Posterior vena cava (tissue), 2 donors: ENCODE measurements around the gene CDO1. TPM values are rescaled to one million over a fixed set of nuclear protein-coding genes. Genes with fewer than 3 reads are reported as not detected.
"Not testable (repeated sequence)": the region's sequence is repeated elsewhere in the genome, so short reads cannot be mapped to it uniquely, and the experiment has no call there.

Experiments used
- DNase-seq: peaks from one replicate; pipeline ENCODE4 v3.0.0-alpha.2; 2020; ENCODE audit warnings: low spot score
- intact Hi-C, 2 donors: fragments of 100-400 bp; cut with DNase I; formaldehyde crosslinking; loops; one replicate each; pipeline versions ENCODE4 v1.14.1 to v1.14.2; 2022 to 2023
- total RNA-seq, 2 donors: library from RNA; stranded (reverse); fragmentation: NEBNext Ultra II Directional; extraction: Animal tissue kit (Norgen Biotek cat#: 25700); gene quantifications; one replicate each; pipeline ENCODE4 v1.2.1, GENCODE V29; 2021
- donor health status: DM: yes; HTN: yes; CAD: no.
- donor health status: DM: yes; HTN: yes; CAD: no.

Gene CDO1
- total RNA-seq, 2 donors from 2014 or later: 4.1 to 6.4 TPM

DNA sequence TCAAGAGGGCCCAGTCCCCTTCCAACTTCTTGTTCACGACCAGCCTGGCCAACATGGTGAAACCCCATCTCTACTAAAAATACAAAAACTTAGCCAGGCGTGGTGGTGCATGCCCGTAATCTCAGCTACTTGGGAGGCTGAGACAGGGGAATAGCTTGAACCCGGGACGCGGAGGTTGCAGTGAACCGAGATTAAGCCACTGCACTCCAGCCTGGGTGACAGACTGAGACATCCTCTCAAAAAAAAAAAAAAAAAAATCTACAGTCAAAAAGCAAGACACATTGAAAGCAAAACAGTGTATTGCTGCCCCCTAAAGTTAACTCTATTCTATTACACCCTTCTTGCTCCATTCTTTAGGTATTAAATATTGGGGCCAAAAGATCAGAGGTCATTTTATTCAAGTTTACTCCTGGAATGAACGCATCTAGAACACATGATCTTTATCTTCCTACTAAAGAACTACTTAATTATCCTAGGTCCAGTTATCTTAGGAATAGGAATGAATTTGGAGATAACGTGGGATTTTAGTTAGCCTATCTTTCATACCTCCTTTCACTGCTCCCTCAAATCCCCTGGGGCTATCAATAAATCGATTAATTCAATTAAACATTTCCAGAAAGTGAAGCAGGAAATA lies 22.5 kb upstream of the CDO1 start:
- intact Hi-C loops: loop anchor here in 1 of 2 donors (5.0 kb wide), 2 partner anchors 207 to 228 kb away; no protein-coding TSS in a partner anchor
- DNase-seq: no peak

DNA sequence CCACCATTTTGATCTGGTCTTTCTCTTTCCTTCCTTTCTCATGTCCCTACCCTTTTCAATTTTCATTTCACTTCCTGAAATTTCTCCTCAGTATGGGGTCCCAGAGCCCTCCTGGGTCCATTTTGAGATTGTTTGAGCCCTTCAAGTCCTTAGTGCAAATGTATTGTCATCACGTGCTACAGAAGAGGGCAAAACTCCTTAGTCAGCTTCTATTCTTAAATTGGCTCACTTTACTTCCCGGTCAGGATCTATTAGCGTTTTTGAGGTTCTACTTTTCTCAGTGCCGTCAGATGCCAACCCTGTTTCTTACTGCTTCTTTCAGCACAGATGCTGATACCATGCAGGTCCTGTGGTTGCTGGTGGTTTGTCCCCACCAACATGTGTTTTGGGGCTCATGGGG lies 19.0 kb upstream of the CDO1 start:
- no peak for DNase-seq
- intact Hi-C loops: loop anchor here in 1 of 2 donors (5.0 kb wide), 2 partner anchors 203 to 232 kb away; no protein-coding TSS in a partner anchor

DNA sequence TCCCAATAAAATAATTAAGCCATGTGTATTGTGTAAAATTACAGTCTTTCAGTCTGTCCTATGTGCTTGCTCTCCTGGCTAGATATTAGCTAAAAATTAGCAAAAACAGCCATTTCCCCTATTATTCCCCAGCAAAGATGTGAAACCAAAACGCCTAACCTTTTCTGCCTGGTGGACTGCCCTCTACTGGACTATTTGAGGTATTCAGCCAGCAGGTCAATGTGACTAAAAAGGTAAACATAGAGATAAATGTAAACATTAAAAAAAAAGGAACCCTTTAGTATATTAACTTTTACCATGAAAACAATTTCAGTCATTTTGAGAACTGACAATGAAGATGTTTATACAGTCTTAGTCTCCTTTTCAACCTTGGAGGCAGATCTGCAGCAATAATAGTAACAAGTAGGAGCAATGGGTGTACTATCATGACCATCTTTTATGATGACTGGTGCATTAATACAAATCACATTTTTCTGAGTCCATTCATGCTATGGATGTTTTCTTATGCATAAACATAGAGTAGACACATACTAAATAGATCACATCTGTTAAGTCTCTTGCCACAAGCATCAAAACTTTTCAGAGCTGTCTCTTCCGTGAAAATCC lies 14.8 kb upstream of the CDO1 start:
- intact Hi-C loops: no loop called here
- no peak for DNase-seq

DNA sequence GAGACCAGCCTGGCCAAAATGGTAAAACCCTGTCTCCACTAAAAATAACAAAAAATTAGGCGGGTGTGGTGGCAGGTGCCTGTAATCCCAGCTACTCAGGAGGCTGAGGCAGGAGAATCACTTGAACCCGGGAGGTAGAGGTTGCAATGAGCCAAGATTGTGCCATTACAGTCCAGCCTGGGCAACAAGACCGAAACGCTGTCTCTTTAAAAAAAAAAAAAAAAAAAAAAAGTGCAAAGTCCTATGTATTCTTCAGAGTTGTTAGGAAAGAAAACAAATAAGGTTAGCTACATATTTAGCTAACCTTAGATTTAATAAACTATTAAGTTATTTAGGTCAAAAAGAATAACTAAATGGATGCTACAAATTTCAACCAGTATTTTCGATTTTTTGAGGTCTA lies 13.5 kb upstream of the CDO1 start:
- no peak for DNase-seq
- intact Hi-C loops: no loop called here

DNA sequence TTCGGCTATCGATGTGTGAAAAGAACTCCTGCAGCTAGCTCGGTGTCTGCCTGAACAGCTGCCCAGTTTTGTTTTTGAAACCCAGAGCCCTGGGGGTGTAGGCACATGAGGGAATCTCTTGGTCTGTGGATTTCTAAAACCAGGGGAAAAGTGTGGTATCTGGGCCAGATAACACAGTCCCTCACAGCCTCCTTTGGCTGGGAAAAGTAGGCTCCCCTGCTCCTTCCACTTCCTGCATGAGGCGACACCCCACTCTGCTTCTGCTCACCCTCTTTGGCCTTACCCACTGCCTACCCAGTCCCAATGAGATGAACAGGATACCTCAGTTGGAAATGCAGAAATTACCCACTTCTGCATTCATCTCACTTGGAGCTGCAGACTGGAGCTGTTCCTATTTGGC lies 9.5 kb upstream of the CDO1 start:
- no peak for DNase-seq
- intact Hi-C loops: no loop called here

DNA sequence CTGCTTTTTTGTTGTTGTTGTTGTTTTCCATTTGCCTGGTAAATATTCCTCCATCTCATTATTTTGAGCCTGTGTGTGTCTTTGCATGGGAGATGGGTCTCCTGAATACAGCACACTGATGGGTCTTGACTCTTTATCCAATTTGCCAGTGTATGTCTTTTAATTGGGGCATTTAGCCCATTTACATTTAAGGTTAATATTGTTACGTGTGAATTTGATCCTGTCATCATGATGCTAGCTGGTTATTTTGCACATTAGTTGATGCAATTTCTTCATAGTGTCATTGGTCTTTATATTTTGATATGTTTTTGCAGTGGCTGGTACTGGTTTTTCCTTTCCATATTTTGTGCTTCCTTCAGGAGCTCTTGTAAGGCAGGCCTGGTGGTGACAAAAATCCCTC lies 8.5 kb upstream of the CDO1 start:
- DNase-seq, intact Hi-C loops: not testable (repeated sequence)

DNA sequence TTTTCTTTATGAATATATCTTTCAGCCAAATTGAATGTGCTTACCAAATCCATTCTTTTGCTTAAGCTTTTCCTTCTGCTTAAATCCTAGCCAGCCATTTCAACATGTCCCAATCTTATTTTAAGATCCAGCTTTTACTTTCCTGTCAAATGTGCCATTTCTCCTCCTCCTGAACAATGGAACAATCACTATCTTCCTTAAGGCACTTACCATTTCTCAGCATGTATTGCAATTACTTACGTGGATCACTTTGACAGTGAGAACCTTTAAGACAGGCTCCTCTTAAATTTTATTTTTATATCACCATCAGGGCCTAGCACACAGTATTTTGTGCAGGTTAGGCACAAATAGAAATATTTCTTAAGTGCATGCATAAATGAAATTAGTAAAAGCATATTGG lies 4.4 kb upstream of the CDO1 start:
- DNase-seq: no peak
- intact Hi-C loops: no loop called here

DNA sequence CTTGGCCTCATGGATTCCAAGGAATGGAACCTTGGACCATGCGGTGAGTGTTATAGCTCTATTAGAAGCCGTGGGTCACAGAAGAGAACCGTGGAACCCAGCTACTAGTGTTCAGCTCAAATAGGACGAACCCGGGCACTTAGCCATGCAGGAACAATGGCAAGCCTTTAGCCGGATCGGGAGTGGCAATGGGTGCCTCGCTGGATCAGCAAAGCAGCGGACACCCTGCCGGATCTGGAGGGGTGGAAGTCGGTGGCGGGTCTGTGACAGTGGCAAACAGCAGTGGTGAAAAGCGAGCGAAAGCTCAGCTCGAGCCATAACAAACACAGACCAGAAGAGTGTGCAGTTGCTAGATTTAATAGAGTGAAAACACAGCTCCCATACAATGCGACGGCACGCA lies 2.4 kb upstream of the CDO1 start:
- DNase-seq: peak; percentile 77
- intact Hi-C loops: no loop called here

DNA sequence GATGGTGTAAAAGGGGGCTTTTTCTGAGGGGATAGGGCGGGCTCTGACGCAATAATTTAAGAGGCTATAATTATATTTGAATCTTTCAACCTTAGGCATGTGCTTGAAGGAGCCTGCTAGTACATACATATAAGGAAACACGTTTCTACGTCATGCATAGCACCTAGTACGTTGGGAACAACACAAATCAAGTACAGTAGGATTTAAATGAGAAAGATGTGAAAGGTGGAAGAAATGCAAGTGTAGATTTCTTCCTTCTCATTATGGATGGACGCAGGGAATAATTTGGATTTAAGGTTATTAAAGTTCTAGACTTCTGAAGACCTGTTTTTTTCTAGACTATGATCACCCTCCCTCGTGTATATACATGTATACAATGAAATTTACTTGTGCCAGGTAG lies 927 bp upstream of the CDO1 start:
- intact Hi-C loops: no loop called here
- DNase-seq: no peak

DNA sequence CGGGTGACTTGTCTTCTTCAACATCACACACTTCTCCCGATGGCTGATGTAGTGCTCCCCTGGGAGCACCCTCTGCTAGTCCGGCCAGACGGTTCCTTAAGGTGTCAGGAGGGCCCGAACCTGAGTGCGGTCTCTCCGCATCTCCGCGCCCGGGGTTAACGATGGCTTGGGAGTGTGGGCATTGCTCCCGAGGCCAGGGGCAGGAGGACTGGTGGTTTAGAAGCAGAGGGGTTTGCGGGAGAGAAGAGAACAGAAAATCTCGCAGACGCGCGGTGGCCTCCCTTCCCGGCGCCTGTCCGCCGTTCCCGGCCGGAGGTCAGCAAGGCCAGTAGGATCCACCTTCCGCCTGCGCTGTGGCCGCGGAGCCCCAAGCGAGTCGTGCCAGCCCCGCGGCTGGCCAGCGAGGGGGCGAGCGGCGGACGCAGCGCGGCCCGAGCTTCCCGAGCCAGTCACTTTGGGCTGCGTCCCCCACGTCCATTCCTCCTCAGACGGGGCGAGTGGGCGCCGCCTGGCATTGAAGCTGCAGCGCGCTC lies 700 bp downstream of the CDO1 start:
- intact Hi-C loops: no loop called here

DNA sequence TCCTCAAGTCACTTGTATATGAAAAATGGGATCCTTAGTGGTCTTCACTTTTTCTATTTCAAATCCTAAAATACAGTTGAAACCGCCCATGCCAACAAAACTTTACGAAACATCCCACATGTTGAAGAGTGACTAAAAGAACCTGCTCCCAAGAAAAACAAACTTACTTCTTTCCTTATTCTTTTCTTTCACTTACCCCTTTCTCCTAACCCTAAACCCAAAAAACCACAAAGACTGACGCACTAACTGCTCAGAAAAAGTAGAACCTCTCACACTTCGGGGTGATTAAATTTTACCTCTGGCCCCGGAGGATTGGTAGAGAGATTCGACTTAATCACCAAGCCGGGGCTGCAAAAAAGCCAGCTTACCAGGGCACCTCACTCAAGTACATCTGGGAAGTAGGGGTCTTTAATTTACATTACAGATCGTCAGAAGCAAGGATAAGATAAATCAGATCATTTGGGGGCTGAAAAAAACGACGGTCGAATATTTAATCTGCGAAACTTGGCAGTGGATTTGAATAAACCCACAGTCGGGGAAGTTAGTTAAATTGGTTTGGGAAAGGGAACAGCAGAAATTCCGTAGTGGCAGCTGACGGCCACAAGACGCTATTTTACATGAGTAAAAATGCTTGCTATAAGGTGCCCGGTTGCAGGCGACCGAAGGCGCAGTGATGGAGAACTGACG lies 1.3 kb downstream of the CDO1 start:
- intact Hi-C loops: no loop called here

More for the DNA sequence above, 700 bp downstream of the CDO1 start:
- no peak for DNase-seq

DNA sequence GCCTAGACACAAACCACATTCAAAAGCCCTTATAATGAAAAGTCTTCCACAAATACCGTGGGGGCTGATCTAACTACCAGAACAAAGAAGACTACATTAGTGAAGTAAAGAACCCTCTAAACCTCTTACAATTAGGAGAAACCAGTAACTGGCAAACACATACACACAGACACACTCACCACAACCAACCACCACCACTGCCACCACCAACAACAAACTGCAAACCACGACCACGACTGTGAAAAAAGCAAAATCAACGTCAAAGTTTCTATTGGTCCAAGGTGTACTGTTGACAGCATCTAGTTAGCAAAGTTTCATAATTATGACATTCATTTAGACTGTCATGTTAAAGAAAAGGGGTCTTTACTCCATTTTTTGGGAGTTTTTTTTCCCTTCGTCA lies 2.7 kb downstream of the CDO1 start:
- DNase-seq: no peak
- intact Hi-C loops: no loop called here

More for the DNA sequence above, 1.3 kb downstream of the CDO1 start:
- no peak for DNase-seq

DNA sequence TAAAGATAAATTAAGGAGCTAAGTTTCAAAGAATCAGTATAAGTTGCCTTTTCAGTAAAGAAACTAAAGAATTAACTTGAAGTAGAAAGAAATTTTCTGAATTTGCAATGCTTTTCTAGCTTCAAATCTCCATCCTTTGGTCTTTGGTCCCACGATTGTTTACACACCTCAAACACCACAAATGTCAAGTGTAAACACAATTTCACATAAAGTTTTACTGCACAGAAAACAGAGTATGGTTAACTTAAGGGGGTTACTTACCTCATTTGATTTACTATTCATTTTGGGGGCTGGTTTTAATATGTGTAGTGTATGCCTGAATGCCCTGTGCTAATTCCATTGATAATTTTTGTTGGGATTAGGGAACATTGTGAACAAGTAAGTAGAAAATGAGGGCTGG lies 4.1 kb downstream of the CDO1 start:
- DNase-seq: no peak
- intact Hi-C loops: no loop called here

DNA sequence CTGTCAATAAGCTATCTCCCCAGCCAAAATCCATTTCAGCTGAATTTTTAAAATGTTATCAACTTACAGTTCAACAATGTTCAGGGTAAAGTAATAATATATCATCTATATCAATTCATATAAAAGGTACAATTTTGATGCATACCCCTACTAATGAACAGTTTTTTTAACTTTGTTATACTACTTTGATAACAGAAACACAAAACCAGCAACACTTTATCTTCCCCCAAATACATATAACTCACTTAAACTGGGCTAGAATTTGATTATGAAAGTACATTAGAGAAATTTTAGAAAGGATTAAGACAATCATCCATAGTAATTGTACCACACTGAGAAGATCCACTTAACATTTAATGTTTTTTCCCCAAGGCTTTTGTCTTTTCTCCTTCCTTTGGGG lies 5.1 kb downstream of the CDO1 start:
- intact Hi-C loops: no loop called here
- no peak for DNase-seq

DNA sequence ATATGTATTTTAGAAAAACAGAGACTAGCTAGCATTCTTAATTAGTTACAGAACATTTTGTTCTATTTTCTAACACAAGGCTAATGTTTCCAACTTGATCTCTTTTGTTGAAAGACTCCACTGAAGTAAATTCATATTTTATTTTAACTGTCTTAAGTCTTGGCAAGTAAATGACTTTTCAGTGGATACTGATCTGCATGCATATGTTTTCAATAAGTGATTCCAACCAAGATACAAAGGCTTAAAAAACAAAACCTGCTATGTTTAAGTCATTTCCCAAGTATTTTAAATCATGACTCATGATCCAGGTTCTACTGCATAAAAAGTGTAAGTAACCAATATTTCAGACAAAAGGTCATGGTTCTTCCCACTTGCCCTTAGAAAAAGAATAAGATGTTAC lies 5.7 kb downstream of the CDO1 start:
- DNase-seq: no peak
- intact Hi-C loops: no loop called here

DNA sequence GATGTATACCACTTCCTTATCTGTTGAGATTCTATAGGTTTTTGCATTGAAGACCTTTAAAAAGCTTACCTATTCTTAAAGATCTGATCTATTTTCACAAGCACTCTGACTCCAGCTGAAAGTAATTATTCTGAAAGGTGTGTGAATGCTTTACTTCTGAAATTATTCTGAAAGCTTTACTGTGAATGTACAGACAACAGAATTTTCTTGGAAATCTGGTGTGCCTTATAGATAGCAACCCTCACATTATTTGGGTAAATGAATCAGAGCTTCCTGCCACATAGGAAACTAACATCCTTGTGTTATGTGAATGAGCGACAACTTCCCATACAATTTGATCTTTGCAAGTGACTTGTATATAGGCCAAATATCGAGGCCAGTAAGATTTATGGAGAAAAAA lies 6.5 kb downstream of the CDO1 start:
- no peak for DNase-seq
- intact Hi-C loops: no loop called here

DNA sequence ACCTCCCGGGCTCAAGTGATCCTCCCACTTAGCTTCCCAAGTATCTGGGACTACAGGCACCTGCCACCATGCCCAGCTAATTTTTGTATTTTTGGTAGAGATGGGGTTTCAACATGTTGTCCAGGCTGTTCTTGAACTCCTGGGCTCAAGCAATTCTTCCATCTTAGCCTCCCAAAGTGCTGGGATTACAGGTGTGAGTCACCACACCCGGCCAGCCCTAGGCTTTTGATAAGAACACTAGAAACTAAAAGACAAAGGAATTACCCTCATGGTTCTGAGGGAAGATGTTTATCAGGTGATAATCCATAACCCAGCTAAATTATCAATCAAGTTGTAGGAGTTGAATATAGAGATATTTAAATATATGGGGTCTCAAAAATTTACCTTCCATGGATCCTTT lies 8.4 kb downstream of the CDO1 start:
- DNase-seq, intact Hi-C loops: not testable (repeated sequence)

DNA sequence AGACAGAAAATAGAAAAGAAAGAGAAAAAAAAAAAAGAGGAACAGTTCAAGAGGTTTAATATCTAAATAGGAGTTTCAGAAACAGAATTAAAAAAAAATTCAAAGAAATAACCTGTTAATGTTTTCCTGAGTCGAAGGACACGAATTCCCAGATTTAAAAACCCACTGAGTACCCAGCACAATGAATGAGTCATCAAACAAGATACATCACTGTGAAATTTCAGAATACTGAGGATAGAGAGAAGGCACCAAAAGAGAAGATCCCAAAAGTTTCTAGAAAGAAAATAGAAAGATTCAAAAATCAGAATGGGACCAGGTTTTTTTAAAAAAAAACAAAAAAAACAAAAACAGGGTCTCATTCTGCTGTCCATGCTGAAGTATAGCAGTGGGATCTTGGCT lies 8.8 kb downstream of the CDO1 start:
- intact Hi-C loops: no loop called here
- no peak for DNase-seq

DNA sequence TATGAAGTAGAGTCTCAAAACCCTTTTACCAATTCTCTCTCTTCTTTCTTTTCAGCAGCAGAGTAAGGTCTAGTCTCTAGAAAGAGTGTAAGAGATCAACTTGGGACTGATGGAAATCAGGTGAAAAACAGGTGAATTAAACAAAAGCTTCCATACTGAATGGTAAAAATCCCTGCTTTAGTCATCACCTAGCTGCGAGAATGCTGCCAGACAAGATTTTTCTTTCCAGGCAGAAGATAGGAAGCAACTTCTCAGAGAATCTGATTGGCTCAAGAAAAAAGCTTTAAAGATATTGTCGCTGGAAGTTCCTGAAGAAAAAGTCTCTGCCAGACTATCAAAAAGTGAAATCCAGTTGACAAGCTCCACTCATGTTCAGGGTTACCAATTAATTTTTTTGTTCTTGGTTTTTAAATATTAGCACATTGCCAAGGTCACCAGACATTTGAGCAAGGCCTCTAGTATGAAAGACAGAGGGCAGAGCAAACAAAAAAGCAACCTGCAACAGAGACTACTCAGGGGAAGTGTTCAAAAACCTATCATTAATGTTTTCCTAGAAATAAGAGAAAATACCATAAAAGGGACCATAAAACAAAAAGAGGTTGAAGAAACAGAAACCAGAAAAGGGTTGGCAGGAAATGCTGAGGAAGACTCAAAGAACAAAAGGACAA lies 9.3 kb downstream of the CDO1 start:
- intact Hi-C loops: no loop called here

DNA sequence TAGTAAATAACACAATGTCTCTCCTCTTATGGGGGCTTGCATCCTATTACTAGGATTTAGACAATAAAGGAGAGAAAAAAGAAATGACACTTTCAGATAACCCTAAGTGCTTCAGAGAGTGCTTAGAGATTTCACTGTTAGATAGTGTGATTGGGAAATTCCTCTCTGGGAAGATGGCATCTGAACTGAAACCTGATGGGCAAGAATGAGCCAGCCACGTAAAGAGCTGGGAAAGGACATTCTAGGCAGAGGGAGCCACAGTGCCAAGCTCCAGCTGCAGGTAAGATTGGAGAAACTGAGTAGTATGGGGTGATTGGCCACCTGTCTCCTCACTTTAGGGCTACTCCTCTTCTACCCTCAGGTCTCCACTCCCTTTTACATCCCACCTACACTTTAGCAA lies 14.5 kb downstream of the CDO1 start:
- no peak for DNase-seq
- intact Hi-C loops: no loop called here

More for the DNA sequence above, 9.3 kb downstream of the CDO1 start:
- DNase-seq: no peak
